Measurements from ENCODE around the gene KCNT2.

The KCNT2 gene

GRCh38 chr1:196607981-196608380, 259 bp downstream of the KCNT2 start:
- no peak overlapping the region for H3K9ac ChIP-seq (ENCODE audit: low read length)
- H3K27me3 ChIP-seq (ENCODE audit: low read depth, low read length): no peaks in the 10 kb centered on the region
- no peaks in the 10 kb centered on the region for H3K79me2 ChIP-seq (ENCODE audit: low read length)
- H3K36me3 ChIP-seq (replicated peaks; ENCODE audit: low read depth, low read length): no peaks in the 10 kb centered on the region
- TF ChIP-seq CTCF (IDR thresholded peaks at IDR 0.05; ENCODE audit: low read depth, low read length) (no peak), EZH2phosphoT487 (IDR thresholded peaks at IDR 0.05; ENCODE audit: low read depth) (no peak)
- H3K9me3 ChIP-seq (ENCODE audit: insufficient read depth, low read length): no peaks in the 10 kb centered on the region
- no peak overlapping the region for H3K27ac ChIP-seq (ENCODE audit: low read length)
- H2AFZ ChIP-seq (ENCODE audit: low read depth, low read length): no peak overlapping the region
- no peaks in the 10 kb centered on the region for H4K20me1 ChIP-seq (ENCODE audit: insufficient read depth, low read length)
- no peaks in the 10 kb centered on the region for H3K4me1 ChIP-seq (ENCODE audit: low read length)
- no peak overlapping the region for H3K4me3 ChIP-seq (ENCODE audit: low read length)
- H3K4me2 ChIP-seq (ENCODE audit: low read length): no peak overlapping the region

GRCh38 chr1:196603651-196604050, 4.6 kb downstream of the KCNT2 start:
- Histone ChIP-seq H3K4me2 (ENCODE audit: low read length) (no peak overlapping the region), H4K20me1 (ENCODE audit: insufficient read depth, low read length) (no peaks in the 10 kb centered on the region), H3K4me3 (ENCODE audit: low read length) (no peak overlapping the region), H3K79me2 (ENCODE audit: low read length) (no peaks in the 10 kb centered on the region), H3K4me1 (ENCODE audit: low read length) (no peaks in the 10 kb centered on the region), H2AFZ (ENCODE audit: low read depth, low read length) (no peak overlapping the region), H3K9ac (ENCODE audit: low read length) (no peak overlapping the region), H3K27ac (ENCODE audit: low read length) (no peak overlapping the region), H3K36me3 (replicated peaks; ENCODE audit: low read depth, low read length) (no peaks in the 10 kb centered on the region), H3K9me3 (ENCODE audit: insufficient read depth, low read length) (no peaks in the 10 kb centered on the region), H3K27me3 (ENCODE audit: low read depth, low read length) (no peaks in the 10 kb centered on the region)
- TF ChIP-seq EZH2phosphoT487 (IDR thresholded peaks at IDR 0.05; ENCODE audit: low read depth) (no peak), CTCF (IDR thresholded peaks at IDR 0.05; ENCODE audit: low read depth, low read length) (no peak)

GRCh38 chr1:196598942-196599748, 9.1 kb downstream of the KCNT2 start:
- no peak overlapping the region for H3K4me2 ChIP-seq (ENCODE audit: low read length)
- H4K20me1 ChIP-seq (ENCODE audit: insufficient read depth, low read length): no peaks in the 10 kb centered on the region
- no peaks in the 10 kb centered on the region for H3K27me3 ChIP-seq (ENCODE audit: low read depth, low read length)
- H3K4me1 ChIP-seq (ENCODE audit: low read length): no peaks in the 10 kb centered on the region
- TF ChIP-seq CTCF (IDR thresholded peaks at IDR 0.05; ENCODE audit: low read depth, low read length) (no peak), EZH2phosphoT487 (IDR thresholded peaks at IDR 0.05; ENCODE audit: low read depth) (no peak)
- no peaks in the 10 kb centered on the region for H3K9me3 ChIP-seq (ENCODE audit: insufficient read depth, low read length)
- 0 out of 2 replicates have a peak overlapping the region, but pooled peaks have one; percentile 35 for H2AFZ ChIP-seq (ENCODE audit: low read depth, low read length)
- no peak overlapping the region for H3K4me3 ChIP-seq (ENCODE audit: low read length)
- H3K9ac ChIP-seq (ENCODE audit: low read length): no peak overlapping the region
- no peak overlapping the region for H3K27ac ChIP-seq (ENCODE audit: low read length)
- H3K79me2 ChIP-seq (ENCODE audit: low read length): no peaks in the 10 kb centered on the region
- H3K36me3 ChIP-seq (replicated peaks; ENCODE audit: low read depth, low read length): no peaks in the 10 kb centered on the region

GRCh38 chr1:196594700-196595099, 13.5 kb downstream of the KCNT2 start:
- Histone ChIP-seq H3K4me2 (ENCODE audit: low read length) (no peak overlapping the region), H3K9ac (ENCODE audit: low read length) (no peak overlapping the region), H3K27me3 (ENCODE audit: low read depth, low read length) (no peaks in the 10 kb centered on the region), H4K20me1 (ENCODE audit: insufficient read depth, low read length) (no peaks in the 10 kb centered on the region), H3K36me3 (replicated peaks; ENCODE audit: low read depth, low read length) (no peaks in the 10 kb centered on the region), H3K9me3 (ENCODE audit: insufficient read depth, low read length) (no peaks in the 10 kb centered on the region), H2AFZ (ENCODE audit: low read depth, low read length) (no peak overlapping the region), H3K27ac (ENCODE audit: low read length) (no peak overlapping the region), H3K79me2 (ENCODE audit: low read length) (no peaks in the 10 kb centered on the region), H3K4me3 (ENCODE audit: low read length) (no peak overlapping the region), H3K4me1 (ENCODE audit: low read length) (no peaks in the 10 kb centered on the region)
- TF ChIP-seq CTCF (IDR thresholded peaks at IDR 0.05; ENCODE audit: low read depth, low read length) (no peak), EZH2phosphoT487 (IDR thresholded peaks at IDR 0.05; ENCODE audit: low read depth) (no peak)

Data from OCI-LY3 (cell line).